ENCODE data around the gene RAD54L.
A peak's percentile ranks its signal among the peaks of the same experiment; 100 is the strongest.
"Not testable (repeated sequence)": the region's sequence is repeated elsewhere in the genome, so short reads cannot be mapped to it uniquely, and the experiment has no call there.

RAD54L gene

DNA sequence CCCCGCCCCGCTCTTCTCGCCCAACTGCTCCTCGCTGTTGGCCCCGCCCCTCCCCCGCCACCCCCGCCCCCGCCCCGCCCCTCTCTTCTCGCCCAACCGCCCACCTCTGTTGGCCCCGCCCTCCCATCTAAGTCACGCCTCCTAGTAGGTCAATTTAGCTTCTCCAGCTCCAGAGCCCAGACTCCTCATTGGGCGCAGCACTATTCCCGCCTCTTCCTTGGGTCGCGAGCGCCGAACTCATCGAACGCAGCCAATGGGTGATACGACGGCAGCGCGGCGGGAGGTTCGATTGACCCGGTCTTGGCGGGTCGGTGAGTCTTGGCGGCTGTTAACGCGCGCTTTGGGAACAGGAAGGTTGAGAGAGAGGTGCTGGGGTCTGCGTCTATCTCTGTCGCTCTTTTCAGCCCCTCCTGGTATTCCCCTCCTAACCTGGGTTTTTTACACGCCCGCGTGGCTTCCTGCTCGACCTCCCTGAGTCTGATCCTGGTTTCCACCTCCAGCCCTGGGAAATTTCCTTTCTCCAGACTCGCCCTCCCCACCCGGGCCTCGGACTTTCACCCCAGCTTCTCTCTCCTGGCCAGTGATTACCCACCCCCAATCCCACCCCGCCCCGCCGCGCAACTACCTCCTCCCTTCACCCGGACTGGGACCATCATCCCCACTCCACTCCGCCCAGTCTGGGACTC lies at the start of gene RAD54L:
Gene RAD54L, plus strand, starts transcription at position 328 of the 686 bp plus-strand sequence. CDS start 643 bp downstream, outside the sequence.
- peak; percentile 90 for DNase-seq (ENCODE audit: low read depth)

DNA sequence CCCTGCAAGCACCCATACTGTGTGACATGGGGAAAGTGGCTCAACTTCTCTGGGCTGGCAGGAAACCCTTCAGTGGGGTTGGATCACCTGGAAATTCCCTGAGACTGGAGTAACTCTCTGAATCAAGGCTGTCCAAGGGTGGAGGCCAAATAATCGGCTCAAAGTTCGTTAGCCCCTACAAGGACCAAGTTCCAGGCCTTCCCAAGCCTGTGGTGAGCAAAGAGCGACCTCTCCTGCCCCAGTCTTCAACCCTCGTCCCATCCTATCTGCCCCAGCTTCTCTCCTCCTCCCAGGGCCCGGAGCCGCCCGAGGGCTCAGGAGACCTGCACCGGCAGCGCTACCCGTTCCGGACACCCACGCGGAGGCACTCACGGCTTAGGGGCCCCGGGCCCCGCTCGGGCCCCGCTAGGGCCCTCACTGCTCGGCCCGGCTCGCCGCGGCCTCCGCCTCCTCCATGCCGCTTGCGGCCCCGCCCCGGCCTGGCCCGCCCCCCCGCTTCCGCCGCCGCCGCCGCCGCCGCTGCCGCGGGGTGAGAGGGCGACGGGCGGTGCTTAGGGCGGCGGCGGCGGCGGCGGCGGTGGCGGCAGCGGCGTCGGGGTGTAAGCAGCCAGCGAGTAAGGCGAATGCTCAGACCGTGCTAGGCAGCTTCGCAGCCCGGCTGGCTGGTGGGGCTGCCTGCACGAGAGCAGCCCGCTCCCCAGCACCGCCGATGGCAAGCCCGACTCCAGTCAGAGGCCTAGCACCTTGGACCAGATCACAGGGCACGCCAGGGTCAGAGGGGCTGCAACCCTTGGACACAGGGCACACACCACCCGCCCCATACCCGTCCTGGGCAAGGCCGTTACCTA lies 49.4 kb upstream of the RAD54L start, which contains the start of gene POMGNT1:
Gene POMGNT1, minus strand, starts transcription at position 471 of the 848 bp plus-strand sequence. CDS start 613 bp downstream, outside the sequence.
- peak; percentile 42 for DNase-seq (ENCODE audit: low read depth)

DNA sequence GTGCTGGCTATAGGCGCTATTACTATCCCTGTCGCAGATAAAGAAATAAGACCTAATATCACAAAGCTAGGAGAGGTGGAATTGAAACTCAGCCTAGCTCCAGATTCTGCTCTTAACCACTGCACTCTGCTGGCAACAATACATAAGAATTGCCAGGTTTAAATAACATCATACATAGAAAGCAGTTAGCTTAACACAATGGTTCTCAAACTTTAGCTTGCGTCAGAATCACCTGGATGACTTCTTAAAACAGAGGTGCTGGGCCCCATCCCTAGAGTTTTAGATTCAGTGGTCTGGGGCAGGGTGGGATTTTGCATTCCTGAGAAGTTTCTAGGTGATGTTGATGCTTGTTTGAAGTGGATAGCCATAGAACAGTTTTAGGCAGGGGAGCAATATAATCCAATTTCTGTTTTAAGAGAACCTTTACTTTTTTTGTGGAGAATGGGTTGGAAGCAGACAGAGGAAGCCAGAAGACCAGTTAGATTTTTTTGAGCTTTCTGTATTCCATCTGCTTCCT lies 48.3 kb upstream of the RAD54L start:
- no peak for DNase-seq (ENCODE audit: low read depth)

DNA sequence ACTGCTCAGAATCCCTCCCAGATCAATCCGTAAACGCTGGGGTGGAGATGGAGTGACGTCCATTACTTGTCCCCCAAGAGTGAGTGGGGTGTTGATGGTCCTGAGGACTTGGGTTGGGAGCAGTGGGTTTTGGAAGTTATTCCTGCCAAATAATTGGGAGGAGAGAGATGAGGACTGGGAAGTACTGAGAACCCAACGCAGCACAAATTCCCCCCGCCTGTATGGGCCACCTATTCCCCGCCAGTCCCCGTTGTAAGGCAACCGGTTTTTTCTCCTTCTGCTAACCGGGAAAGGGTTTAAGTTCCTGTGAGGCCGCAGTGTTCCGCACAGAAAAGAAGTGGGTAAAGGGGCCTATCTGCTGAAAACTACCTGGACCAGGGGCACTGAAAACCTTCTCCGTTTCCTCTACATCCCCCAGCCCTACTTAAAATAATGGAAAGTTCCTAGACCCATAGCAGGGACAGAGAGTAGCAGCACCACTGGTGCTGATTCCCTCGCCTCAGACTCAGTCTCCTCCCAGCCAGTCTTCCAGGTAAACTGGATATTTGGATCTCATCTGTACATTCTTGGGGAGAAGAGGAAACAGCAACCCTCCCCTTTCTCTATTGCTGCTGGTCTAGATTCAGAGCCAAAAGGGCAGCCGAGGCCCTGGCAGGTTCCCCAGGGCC lies 43.7 kb upstream of the RAD54L start:
- no peak for DNase-seq (ENCODE audit: low read depth)

DNA sequence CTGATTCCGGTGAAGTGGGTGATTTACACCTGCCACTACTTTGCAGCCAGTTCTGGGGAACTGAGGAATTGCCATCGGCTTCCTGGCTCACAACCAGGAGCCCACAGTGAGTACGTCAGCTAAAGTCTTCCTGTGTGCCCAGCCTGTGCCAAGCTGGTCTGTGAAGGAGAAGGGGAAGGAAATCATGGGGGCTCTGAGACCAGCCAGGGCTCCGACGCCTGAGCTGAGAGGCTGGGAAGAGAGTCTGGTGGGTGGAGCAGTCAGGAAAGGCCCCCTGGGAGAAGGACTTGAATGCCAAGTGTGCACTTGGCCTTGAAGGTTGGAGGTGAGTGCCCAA lies 43.2 kb upstream of the RAD54L start:
- DNase-seq (ENCODE audit: low read depth), result no peak

DNA sequence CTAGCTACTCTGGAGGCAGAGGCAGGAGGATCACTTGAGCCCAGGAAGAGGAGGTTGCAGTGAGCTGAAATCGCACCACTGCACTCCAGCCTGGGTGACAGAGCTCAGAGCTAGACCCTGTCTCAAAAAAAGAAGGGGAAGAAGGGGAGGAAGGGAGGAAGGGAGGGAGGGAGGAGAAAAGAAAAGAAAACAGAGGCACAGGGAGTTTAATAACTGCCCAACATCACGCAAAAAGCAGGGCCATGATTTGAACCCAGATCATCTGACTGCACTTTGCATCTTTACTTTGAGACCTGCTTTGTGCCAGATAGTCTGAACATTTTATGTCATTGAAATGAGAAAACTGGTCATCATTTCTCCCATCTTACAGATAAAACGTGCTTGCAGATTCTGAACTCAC lies 42.4 kb upstream of the RAD54L start:
- DNase-seq (ENCODE audit: low read depth), result no peak

DNA sequence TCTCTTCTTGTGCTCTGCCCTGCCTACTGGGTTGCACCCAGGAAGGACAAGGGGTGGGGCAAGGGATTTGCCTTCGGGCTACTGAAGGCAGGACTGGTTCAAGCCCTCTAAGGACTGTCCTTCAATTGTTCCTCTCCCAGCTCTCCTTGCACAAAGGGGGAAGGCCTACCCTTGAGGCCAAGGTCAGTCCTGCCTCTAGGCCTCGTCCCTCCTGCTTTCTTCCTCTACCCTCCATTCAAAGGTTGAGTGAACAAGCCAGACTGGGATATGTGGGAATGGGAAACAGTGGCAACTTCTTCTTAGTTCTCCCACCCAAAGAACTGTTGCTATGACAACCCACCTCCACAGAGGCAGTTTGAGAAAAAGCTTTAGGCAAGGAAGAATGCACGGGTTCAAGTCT lies 41.8 kb upstream of the RAD54L start:
- DNase-seq (ENCODE audit: low read depth), result no peak

DNA sequence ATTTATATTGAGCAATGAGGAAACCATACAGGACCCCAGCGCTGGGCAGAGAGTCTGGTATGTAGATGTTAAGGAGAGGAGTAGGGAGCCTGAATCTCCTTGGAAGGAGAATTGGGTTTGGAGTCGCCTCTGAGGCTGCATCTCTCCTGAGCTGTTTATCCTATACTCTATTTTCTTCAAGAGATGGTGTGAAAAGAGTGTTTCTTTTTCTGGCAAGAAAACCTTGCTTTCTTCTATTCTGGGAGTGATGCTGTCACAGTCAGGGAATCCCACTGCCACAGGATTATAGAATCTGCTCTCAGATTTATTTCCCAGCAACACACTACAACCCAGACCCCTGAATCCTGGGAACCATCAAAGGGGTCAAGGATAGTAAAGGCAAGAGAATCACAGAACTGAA lies 41.2 kb upstream of the RAD54L start:
- DNase-seq (ENCODE audit: low read depth), result no peak

DNA sequence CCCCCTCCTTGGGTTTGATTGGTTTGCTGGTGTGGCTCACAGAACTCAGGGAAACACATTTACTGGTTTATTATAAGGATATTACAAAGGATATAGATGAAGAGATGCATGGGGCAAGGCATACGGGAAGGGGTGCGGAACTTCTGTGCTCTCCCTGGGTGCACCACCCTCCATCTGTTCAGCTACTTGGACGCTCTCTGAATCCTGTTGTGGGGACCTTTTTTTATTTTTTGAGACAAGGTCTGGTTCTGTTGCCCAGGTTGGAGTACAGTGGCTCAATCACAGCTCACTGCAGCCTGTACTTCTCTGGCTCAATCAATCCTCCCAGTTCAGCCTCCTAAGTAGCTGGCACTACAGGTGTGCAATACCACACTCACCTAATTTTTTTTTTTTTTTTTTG lies 37.0 kb upstream of the RAD54L start:
- DNase-seq (ENCODE audit: low read depth), result no peak

DNA sequence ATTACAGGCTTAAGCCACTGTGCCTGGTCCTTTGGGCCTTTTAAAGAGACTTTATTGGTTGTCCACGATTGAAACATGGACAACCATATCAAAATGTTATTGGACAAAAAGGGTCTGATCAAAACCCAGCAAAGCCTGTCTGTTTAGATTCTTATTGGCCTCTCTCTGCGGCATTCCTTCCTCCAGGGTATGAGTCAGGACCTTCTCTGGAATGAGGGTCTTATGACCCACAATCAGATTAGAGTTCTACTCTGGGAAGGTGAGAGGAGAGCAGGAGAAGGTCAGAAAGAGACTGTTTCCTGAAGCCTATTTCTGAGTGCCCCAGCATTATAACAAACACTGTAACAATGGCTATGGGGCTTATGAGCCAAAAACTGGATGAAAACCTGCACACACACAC lies 36.5 kb upstream of the RAD54L start:
- DNase-seq (ENCODE audit: low read depth), result no peak

DNA sequence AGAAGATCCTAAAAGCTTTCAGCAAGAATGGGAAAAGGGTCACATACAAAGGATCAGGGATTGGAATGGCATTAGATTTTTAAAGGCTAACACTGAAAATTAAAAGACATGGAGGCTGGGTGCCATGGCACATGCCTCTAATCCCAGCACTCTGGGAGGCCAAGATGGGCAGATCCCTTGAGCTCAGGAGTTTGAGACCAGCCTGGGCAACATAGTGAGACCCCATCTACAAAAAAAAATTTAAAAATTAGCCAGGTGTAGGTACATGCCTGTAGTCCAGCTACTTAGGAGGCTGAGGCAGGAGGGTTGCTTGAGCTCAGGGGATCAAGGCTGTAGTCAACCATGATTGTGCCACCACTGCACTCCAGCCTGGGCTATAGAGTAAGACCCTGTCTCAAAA lies 32.1 kb upstream of the RAD54L start:
- DNase-seq (ENCODE audit: low read depth), result no peak

DNA sequence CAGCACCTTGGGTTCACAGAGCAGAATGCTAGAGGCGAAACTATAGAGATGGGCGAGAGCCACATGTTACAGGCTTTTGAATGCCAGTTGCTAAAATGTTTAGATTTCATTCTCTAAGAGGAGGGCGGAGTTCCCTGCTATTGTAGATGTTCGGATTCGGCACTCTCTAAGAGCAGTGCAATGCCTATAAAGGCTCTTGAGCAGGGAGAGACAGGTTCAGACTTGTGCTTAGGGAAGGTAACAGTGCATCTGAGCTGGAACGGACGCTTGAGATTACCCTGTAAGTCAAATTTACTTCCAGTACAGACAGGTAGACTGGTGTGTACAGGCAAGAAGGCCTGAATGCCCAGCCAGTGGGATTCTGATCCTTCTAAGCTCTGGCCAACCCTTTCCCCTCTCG lies 29.1 kb upstream of the RAD54L start:
- no peak for DNase-seq (ENCODE audit: low read depth)

DNA sequence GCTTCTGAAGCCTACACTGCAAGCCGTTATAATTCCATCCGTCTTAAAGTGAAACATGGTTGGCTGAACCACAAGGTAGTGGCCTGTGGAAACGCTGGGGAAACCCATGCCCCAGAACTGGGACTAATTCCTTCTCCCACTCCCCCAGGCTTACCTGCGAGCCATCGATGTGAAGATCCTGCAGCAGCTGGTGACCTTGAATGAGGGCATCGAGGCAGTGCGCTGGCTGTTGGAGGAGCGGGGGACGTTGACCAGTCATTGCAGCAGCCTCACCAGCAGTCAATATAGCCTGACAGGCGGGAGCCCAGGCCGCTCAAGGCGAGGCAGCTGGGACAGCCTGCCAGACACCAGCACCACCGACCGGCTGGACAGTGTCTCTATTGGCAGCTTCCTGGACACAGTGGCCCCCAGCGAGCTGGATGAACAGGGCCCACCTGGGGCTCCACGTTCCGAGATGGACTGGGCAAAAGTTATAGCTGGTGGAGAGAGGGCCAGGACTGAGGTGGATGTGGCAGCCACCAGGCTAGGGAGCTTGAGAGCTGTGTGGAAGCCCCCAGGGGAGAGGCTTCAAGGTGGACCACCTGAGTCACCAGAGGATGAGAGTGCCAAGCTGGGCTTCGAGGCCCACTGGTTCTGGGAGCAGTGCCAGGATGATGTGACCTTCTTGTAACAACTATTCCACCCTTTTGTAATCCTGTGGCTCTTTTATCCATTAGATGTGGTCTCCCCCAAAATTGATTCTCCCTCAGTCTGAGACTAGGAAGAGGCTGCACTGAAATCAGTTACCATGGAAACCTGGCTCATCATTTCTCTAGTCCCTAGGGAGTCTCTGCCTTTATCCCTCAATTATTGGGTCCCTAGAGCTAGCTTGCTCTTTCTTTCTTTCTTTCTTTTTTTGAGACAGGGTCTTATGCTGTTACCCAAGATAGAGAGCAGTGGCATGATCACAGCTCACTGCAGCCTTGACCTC lies 27.7 kb upstream of the RAD54L start:
- no peak for DNase-seq (ENCODE audit: low read depth)

DNA sequence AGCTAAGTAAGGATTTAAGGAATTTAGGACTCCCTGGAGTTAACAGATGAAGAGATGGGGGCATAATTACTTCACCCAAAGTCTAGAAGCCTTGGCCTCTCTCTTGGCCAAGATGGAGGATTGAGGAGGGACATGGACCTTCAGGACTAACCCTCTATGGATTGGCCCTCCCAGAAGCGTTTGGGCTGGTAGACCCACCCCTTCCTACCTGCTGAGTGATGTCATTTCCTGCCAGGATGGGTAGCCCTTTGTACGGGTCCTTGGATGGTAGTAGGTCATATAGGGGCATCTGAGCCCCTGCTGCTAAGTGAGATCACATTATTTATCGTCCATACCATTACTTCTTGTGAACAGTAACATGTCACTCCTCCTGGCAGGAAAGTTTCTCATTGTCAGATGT lies 26.8 kb upstream of the RAD54L start:
- DNase-seq (ENCODE audit: low read depth), result no peak

DNA sequence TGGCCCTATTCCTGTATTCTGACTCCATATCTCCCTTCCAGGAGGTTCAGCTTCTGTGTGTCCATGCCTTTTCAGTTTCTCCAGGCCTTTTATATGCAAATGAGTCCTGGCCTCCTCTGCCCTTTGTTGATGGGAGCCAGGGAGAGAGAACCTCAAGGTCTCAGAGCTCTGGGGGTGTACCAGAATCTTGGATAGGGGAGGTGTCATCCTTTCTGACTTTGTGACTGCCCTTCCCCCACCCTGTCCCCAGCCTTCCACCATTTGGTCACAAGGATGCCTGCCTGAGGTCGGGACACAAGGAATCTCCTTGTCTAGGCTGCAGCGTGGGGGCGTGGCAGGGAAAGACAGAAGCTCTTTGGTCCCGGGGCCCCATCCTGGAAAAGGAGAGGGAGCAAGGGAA lies 25.8 kb upstream of the RAD54L start:
- DNase-seq (ENCODE audit: low read depth), result no peak

DNA sequence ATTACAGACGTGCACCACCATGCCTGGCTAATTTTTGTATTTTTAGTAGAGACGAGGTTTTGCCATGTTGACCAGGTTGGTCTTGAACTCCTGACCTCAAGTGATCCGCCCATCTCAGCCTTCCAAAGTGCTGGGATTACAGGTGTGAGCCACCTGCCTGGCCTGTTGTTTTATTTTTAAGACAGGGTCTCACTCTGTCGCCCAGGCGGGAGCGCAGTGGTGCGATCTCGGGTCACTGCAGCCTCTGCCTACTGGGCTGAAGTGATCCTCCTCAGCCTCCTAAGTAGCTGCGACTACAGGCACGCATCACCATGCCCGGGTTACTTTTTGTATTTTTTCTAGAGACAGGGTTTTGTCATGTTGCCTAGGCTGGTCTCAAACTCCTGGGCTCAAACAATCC lies 24.5 kb upstream of the RAD54L start:
- DNase-seq (ENCODE audit: low read depth), result not testable (repeated sequence)

DNA sequence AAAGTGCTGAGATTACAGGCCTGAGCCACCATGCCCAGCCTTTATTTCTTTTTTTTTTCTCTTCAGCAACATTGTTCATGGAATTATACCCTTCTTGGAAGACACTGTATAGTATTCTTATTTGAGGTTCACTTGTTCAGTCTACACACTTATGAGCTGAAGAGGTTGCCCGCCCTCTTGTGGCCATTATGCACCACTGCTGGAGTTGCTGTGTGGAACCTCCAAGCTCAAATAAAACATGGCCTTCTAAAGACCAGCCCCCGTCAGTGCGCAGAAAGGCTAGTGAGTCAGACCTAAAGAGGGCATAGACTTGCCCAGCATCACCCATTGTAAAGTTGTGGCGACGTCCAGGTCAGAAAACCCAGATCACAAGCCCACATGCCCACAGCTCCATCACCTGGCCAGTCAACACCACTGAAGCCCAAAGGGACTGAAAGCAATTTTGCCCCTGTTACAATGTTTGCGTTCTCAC lies 24.1 kb upstream of the RAD54L start:
- peak; percentile 43 for DNase-seq (ENCODE audit: low read depth)

DNA sequence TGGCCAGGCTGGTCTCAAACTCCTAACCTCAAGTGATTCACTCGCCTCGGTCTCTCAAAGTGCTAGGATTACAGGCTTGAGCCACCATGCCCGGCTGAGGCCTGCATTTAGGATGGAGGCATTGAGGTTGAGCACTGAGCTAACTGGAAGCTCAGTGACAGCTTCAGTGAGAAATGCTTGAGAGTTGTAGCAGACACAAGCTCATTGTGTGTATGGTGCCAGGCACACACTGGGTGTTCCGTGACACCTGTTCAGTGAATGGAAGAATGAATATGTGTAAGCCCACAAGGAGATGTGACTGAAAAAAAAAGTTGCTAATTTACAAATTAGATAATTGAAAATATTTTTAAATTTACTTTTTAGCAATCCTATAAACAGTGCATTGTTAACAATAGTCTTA lies 22.6 kb upstream of the RAD54L start:
- no peak for DNase-seq (ENCODE audit: low read depth)

DNA sequence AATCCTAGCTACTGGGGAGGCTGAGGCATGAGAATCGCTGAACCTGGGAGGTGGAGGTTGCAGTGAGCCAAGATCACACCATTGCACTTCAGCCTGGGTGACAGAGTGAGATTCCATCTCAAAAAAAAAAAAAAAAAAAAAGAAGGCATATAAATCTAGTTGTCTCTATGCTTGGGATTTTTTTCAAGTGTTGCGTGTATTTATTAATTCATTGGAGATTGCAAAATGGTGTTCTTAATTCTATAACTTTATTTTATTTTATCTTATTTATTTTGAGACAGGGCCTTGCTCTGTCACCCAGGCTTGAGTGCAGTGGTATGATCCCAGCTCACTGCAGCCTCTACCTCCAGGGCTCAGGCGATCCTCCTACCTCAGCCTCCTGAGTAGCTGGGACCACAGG lies 16.3 kb upstream of the RAD54L start:
- not testable (repeated sequence) for DNase-seq (ENCODE audit: low read depth)

DNA sequence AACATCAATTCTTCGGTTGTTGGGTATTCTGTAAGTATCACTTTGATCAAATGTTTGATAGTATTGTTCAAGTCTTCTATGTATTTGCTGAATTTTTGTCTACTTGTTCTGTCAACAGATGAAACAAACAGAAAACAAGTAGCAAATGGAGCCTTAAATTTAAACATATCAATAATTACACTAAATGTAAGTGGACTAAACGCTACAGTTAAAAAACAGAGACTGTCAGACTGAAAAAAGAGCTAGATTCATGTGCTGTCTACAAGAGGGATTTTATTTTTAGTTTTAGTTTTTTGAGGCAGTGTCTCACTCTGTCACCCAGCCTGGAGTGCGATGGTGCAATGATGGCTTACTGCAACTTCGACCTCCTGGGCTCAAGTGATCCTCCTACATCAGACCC lies 10.7 kb upstream of the RAD54L start:
- DNase-seq (ENCODE audit: low read depth), result no peak

DNA sequence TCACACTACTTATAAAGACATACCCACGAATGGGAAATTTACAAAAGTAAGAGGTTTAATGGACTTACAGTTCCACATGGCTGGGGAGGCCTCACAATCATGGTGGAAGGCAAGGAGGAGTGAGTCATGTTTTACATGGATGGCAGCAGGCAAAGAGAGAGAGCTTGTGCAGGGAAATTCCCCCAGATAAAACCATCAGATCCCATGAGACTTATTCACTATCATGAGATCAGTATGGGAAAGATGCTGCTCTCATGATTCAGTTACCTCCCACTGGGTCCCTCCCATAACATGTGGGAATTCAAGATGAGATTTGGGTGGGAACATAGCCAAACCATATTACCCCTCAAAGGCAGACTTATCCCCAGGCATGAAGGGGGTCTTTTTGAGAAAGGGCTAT lies 8.7 kb upstream of the RAD54L start:
- not testable (repeated sequence) for DNase-seq (ENCODE audit: low read depth)
